Measurements from ENCODE around the gene GRID1.

Gene GRID1

DNA sequence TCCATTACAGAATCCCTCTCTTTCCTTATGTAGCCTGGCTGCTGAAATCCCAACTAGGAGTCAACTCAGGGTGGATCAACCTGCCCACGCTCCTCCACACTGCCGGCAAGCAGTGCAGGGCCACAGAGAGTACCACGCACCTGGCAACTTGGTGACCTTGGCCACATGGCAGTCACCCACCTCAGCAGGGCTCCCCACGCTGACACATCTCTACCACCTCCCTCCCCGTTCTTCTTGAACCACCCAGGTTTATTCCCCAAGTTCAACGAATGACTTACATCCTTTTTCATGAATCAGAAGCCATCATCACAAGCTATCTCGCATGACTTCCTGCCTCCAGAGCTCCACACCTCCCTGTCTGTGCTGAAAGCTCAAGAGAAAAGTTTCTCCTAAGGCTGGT is 153.4 kb downstream of the GRID1 start:
- Histone ChIP-seq H3K27me3 (no peaks in the 10 kb centered on the region), H3K9me3 (no peaks in the 10 kb centered on the region), H3K36me3 (no peaks in the 10 kb centered on the region), H3K9ac (no peak overlapping the region), H3K27ac (no peak overlapping the region), H3K4me3 (no peak overlapping the region), H3K4me1 (no peaks in the 10 kb centered on the region), H3K4me2 (no peak overlapping the region), H4K20me1 (no peaks in the 10 kb centered on the region)
- TF ChIP-seq Cebpa-rat (IDR thresholded peaks at IDR 0.05), result no peak

DNA sequence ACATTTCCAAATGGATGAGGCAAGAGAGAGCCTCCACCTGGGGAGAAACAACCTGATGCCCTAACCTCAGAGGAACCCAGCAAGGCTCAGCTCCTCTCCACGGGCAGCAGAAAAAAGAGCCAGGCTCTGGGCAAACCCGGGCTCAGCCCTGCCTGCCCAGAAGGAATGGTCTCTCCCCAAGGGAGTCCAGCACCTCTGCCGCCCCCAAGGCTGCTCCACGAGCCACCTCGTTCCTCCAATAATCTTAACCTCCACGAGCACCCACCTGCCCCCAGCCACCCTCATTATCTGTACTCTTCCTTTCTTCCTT is 154.2 kb downstream of the GRID1 start:
- TF ChIP-seq Cebpa-rat (IDR thresholded peaks at IDR 0.05), result no peak
- no peaks in the 10 kb centered on the region for H3K9me3 ChIP-seq
- no peak overlapping the region for H3K9ac ChIP-seq
- H4K20me1 ChIP-seq, result no peaks in the 10 kb centered on the region
- no peak overlapping the region for H3K4me2 ChIP-seq
- H3K4me1 ChIP-seq, result no peaks in the 10 kb centered on the region
- H3K36me3 ChIP-seq, result no peaks in the 10 kb centered on the region
- no peaks in the 10 kb centered on the region for H3K27me3 ChIP-seq
- no peak overlapping the region for H3K4me3 ChIP-seq
- H3K27ac ChIP-seq, result no peak overlapping the region

DNA sequence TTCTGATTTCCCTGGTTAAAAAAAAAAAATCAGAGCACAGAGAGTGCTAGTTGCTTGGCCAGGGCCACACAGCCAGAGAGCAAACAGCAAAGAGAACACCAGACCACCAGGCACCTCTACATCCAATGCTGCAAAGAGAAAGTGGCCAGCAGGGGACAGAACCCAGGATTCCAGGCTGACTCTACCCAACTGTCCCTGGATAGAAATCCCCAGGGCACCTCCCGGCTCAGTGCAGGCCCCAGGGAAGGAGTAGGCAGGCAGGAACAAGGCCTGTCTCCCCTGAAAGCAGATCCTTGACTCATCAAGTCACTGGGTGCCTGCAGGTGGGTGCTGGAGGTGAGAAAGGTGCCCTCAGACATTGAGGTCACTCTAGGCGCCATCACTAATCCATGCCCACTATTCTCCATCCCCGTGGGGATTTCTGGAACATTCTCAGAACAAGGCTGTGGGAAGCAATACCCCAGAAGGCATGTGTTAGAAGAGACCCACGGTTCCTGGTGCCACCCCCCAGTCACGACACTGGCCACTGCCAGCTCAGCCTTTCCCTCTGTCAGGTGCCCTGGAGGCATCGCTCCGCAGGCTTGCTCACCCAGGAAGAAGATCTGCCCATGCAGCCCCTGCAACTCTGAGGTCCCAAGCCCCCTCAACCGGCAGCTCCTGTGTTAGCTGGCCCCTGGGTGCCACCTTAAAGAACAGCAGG is 154.8 kb downstream of the GRID1 start:
- no peaks in the 10 kb centered on the region for H3K4me1 ChIP-seq
- no peak overlapping the region for H3K9ac ChIP-seq
- H3K4me2 ChIP-seq, result no peak overlapping the region
- TF ChIP-seq Cebpa-rat (IDR thresholded peaks at IDR 0.05), result no peak
- no peak overlapping the region for H3K27ac ChIP-seq
- H3K4me3 ChIP-seq, result no peak overlapping the region
- no peaks in the 10 kb centered on the region for H3K36me3 ChIP-seq
- no peaks in the 10 kb centered on the region for H3K27me3 ChIP-seq
- no peaks in the 10 kb centered on the region for H4K20me1 ChIP-seq
- H3K9me3 ChIP-seq, result no peaks in the 10 kb centered on the region

DNA sequence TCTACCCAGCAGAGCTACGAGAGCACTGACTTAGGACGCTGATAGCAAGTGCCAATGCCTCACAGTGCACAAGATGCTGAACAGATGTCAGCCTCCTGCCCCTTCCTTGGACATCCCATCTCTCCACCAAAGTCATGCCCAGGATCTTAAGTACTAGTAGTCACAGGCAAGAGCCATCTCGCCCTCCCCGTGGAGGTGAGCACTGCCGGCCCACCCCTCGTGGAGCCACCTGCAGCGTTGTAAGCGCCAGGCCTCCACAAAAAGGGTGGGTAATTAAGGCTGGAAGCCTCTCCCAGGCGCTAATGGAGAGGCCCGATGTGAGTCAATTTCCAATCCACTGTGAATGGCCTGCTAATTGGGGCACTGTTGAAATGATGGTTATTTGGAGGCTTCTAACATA is 156.2 kb downstream of the GRID1 start:
- no peaks in the 10 kb centered on the region for H3K27me3 ChIP-seq
- no peaks in the 10 kb centered on the region for H3K4me1 ChIP-seq
- no peaks in the 10 kb centered on the region for H4K20me1 ChIP-seq
- H3K9me3 ChIP-seq, result no peaks in the 10 kb centered on the region
- no peak overlapping the region for H3K9ac ChIP-seq
- H3K36me3 ChIP-seq, result no peaks in the 10 kb centered on the region
- no peak for TF ChIP-seq Cebpa-rat (IDR thresholded peaks at IDR 0.05)
- H3K4me3 ChIP-seq, result no peak overlapping the region
- H3K4me2 ChIP-seq, result no peak overlapping the region
- no peak overlapping the region for H3K27ac ChIP-seq

DNA sequence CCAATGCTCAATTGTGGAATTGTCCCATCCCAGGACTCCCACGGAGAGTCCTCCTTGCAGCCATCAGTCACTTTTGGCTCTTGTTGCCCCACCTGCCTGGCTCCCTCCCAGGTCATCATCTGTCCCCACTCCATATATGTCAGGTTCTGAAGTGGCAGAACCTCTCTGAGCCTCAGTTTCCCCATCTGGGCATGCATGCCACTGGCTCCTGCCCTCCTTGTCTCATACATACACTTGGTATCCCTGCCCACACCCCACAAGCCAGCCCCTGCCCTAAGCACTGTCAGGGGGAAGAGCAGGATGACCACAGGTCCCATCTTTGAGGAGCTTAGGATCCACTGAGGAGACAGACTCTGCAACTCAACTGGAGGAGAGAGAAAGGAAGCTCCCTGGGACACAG is 156.9 kb downstream of the GRID1 start:
- Histone ChIP-seq H3K36me3 (no peaks in the 10 kb centered on the region), H3K4me1 (no peaks in the 10 kb centered on the region), H3K9me3 (no peaks in the 10 kb centered on the region), H3K4me2 (no peak overlapping the region), H4K20me1 (no peaks in the 10 kb centered on the region), H3K4me3 (no peak overlapping the region), H3K9ac (no peak overlapping the region), H3K27me3 (no peaks in the 10 kb centered on the region), H3K27ac (no peak overlapping the region)
- TF ChIP-seq Cebpa-rat (IDR thresholded peaks at IDR 0.05), result no peak

DNA sequence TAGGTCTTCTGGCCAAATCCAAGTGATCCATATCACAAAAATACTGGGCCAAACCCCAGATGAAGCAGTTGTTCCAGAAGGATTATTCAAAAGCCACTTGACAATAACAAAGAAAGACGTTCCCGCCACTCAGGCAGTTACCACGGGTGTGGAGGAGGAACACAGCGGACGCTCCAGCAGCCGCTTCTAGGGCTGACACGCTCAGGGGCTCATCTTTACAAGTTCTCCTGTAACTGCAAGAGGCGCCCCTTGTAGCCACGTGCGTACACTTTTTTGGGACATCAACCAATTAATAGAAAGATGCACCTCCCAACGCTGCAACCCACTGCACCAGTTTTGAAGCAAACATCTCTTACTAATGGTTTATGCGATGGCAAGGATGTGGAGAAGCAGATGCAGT is 159.4 kb downstream of the GRID1 start:
- no peaks in the 10 kb centered on the region for H3K36me3 ChIP-seq

DNA sequence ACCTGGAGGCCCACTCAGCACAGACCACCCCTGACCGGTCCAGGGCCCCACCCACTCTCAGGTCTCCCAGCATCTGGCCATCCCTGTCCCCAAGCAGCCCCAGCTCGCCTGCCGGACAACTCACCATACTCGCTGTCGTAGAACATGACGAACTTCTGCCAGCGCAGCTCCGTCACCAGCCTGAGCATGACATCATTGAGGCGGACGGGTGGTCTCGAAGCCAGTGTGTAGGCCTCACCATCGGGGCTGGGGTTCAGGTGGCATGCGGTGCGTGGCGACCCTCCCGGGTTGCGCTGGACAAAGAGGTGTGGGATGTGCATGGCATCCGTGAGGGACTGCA is 160.4 kb downstream of the GRID1 start:
- Histone ChIP-seq H3K9ac (no peak overlapping the region), H3K27me3 (no peaks in the 10 kb centered on the region), H3K27ac (no peak overlapping the region), H3K9me3 (no peaks in the 10 kb centered on the region), H3K4me3 (no peak overlapping the region), H4K20me1 (no peaks in the 10 kb centered on the region; the same call in 1 of the 2 replicates), H3K4me1 (no peaks in the 10 kb centered on the region), H3K4me2 (no peak overlapping the region), H3K36me3 (no peaks in the 10 kb centered on the region)
- TF ChIP-seq Cebpa-rat (IDR thresholded peaks at IDR 0.05), result no peak

More for the DNA sequence above, 159.4 kb downstream of the GRID1 start:
- no peak overlapping the region for H3K9ac ChIP-seq
- H3K9me3 ChIP-seq, result no peaks in the 10 kb centered on the region
- no peaks in the 10 kb centered on the region for H3K27me3 ChIP-seq
- no peaks in the 10 kb centered on the region for H3K4me1 ChIP-seq
- no peaks in the 10 kb centered on the region; the same call in 1 of the 2 replicates for H4K20me1 ChIP-seq
- TF ChIP-seq Cebpa-rat (IDR thresholded peaks at IDR 0.05), result no peak
- no peak overlapping the region for H3K27ac ChIP-seq
- H3K4me3 ChIP-seq, result no peak overlapping the region
- no peak overlapping the region for H3K4me2 ChIP-seq

DNA sequence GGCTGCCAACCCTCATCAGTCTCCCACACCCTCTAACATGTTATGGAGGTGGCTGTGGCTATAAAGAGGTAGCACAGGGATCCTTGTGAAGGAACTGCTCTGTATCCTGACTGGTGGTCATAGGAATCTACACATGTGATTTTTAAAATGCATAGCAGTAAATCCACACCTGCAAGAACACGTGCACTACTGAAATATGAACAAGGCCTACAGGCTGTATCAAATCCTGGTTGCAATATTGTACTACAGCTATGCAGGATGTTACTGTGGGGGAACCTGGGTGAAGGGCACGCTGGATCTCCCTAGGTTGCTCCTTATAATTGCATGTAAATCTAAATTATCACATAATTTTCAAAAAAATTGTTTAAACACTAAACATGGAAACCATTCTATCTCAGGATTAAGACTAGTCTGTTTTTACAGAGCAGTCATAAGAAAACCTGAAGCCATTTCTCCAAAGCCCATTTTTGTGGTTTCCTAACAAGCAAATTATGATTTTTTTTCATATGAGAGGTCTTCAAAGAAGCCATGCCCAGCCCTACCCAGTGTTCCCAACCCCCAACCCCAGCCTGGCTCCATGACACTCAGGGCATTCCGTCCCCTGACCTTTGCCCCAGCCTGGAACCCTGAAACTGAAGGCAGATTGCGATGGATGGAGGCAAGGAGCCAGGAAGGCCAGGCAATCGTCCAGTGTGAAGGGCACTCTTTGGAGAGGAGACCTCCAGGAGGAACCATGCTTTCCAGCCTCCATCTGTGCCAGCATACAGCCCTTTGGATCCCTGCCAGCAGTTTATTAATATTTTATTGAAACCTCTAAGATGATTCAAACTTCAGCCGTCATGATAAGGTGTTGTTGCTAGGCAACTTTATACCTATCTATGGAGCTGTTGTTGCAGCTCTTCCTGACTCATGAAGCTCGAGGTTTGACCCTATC is 161.0 kb downstream of the GRID1 start:
- no peaks in the 10 kb centered on the region for H3K9me3 ChIP-seq
- no peak for TF ChIP-seq Cebpa-rat (IDR thresholded peaks at IDR 0.05)
- H3K27me3 ChIP-seq, result no peaks in the 10 kb centered on the region
- no peak overlapping the region for H3K9ac ChIP-seq
- H4K20me1 ChIP-seq, result no peaks in the 10 kb centered on the region; the same call in 1 of the 2 replicates
- no peak overlapping the region for H3K4me3 ChIP-seq
- no peak overlapping the region for H3K4me2 ChIP-seq
- H3K36me3 ChIP-seq, result no peaks in the 10 kb centered on the region
- no peak overlapping the region for H3K27ac ChIP-seq
- no peaks in the 10 kb centered on the region for H3K4me1 ChIP-seq

DNA sequence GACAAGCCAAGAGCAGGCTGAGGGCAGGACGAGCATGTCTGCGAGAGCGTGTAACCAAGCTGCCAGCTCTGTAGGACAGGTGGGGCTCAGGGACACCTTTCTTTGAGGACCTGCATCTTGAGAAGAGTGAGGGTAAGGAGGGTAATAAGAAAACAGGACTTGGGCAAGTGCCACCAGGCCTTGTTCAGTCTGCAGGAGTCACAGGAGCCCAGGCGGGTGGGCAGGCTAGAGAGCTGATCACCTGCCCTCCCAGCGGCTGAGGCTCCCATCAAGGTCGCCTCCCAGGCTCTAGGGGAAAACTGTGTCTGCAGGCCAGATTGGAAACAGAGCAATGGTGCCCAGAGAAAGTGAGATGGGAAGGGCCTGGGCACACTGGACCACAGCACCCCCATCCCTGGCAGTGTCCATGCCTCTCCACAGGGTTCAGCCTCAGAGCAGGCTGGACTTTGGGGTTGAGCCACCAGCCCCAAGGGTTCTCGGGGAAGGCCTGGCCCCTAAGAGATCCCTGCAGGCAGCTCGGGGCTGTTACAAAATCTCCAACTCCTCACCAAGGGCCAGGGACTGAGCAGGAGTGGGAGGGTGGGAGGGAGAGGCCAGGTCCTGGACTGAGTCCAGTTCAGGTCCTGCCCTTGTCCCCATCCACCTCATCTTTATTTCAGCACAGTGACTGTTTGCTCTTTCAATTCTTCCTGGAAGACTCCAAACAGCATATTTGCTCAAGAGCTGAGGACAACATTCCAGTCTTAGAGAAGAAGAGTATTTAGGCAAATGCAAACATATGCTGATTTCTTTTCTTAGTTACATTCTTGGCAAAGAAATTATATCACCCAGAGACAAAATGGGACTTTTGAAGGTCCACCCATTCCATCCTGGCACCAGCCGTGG is 161.9 kb downstream of the GRID1 start:
- Histone ChIP-seq H3K27me3 (no peaks in the 10 kb centered on the region), H3K4me1 (no peaks in the 10 kb centered on the region), H3K4me3 (no peak overlapping the region), H3K9ac (no peak overlapping the region), H4K20me1 (no peaks in the 10 kb centered on the region; the same call in 1 of the 2 replicates), H3K9me3 (no peaks in the 10 kb centered on the region), H3K36me3 (no peaks in the 10 kb centered on the region), H3K4me2 (no peak overlapping the region), H3K27ac (no peak overlapping the region)
- TF ChIP-seq Cebpa-rat (IDR thresholded peaks at IDR 0.05), result no peak

All from BLaER1 (cell line).